Stimulated activated CD4-positive, alpha-beta T cell treated with anti-CD3 and anti-CD28 coated beads, Interleukin-1b, Interleukin-23, amount 100 ng/mL, for 48 hours (primary cell): ENCODE data around the gene WASF2.
"Not testable (repeated sequence)": the region's sequence is repeated elsewhere in the genome, so short reads cannot be mapped to it uniquely, and the experiment has no call there.

ENCODE experiments used
- DNase-seq: peaks from one replicate; pipeline ENCODE4 v3.0.0-alpha.2; 2020

Gene WASF2

DNA sequence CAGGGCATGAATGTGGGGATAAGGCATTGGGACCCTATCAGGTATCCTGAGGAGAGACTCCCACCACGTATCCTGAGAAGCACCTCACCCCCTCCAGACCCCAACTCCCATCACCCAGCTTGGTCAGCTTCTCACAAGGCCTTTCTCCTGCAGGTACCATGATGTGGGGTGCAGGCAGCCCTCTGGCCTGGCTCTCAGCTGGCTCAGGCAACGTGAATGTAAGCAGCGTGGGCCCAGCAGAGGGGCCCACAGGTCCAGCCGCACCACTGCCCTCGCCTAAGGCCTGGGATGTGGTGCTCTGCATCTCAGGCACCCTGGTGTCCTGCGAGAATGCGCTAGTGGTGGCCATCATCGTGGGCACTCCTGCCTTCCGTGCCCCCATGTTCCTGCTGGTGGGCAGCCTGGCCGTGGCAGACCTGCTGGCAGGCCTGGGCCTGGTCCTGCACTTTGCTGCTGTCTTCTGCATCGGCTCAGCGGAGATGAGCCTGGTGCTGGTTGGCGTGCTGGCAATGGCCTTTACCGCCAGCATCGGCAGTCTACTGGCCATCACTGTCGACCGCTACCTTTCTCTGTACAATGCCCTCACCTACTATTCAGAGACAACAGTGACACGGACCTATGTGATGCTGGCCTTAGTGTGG lies 96.2 kb downstream of the WASF2 start:
- DNase-seq: no peak

DNA sequence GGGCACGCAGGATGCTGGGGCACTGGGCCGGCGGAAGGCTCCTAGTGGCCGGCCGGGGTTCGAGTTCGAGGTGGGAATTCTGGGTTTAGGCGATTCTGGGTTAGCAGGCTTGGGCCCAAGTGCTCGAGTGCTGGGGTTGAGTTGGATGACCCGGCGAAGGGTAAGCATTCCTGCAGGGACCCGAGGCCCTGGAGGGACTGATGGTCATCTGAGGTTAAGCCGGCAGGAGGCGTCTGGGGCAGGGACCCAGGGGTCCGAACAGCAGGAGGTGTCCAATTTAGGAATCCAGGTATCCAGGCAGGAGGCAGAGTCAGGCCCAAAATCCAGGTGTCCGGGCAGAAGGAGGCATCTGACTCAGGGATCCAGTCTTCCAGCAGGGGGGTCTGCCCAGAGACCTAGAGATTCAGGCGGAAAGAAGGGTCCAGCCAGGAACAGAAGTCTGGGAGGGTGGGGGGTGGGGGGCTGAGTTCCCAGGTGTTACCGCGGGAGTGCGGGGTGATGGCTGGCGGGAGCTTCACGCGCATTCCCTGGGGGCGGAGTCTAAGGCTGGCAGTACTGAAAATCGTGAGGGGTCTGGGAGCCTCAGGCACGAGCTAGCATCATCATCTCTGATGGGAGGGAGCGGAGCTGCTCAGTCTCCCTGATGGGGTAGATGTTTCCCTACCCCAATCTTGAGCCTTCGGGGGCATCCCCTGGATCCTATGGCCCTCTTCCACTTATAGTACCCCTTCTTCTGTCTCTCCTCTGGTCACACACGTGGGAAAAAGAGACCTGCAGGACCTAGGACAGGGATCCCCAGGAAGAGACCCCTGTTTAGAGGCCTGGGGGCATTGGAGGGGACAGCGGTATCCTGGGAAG lies 97.0 kb downstream of the WASF2 start:
- no peak for DNase-seq

DNA sequence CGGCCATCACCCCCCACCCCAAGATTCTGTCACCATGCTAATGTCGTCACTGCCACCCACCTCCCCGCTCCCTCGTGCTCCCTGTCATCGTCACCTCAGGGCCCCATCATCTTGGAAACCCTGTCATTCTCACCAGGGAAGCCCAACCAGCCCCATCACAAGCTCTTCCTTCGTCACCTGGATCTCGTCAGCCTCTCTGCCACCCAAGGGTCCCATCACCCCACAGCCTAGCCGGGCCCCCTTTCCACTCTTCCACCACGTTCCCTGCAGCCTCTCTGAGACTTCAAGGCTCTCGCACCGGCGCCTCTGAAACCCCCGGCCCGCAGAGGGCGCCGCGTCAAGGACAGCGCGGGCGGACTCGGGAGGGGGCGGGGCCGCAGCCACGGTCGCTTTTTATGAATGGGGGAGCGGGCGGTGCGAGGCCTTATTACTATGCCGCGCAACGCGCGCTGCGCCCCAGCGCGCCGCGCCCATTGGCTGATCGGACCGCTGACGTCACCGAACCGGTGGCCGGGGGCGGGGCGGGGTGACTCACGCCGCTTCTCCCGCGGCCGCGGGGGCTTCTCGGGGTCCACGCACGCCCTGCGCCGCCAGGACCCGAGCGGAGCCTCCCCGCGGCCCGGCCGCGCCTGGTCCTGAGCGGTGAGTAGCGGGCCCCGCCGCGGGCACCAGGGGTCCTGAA lies 97.7 kb downstream of the WASF2 start, which contains the start of gene GPR3:
Gene GPR3 (plus strand): TSS at position 527 of the 682 bp plus-strand sequence. CDS start 1,177 bp downstream, outside the sequence.
- peak; percentile 94 for DNase-seq

DNA sequence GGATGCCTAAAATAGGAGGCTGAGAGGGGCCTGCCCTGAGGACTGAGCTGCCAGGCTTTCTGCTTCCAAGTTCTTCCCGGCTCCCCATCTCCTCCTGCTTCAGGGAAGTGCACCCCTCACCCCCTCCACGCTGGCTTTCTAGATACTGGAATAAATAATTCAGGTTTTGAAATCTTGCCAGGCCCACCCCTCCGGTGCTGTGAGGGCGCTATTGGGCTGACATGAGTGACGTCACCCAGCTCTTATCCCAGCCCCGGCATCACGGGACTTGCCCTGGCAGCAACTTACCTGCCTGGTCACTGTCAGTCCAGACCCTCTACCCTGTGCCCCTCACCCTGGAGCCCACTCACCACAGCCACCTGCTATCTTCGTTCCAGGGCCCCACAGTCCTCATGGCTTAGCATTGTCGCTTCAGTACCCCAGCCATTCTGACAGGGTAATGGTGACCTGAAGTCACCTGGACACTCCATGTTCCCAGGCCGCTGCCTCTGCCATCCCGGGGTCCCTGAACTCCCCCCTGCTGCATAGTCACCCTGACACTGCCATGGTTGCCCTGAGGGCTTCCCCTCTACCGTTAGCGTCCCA lies 98.4 kb downstream of the WASF2 start:
- peak; percentile 32 for DNase-seq

DNA sequence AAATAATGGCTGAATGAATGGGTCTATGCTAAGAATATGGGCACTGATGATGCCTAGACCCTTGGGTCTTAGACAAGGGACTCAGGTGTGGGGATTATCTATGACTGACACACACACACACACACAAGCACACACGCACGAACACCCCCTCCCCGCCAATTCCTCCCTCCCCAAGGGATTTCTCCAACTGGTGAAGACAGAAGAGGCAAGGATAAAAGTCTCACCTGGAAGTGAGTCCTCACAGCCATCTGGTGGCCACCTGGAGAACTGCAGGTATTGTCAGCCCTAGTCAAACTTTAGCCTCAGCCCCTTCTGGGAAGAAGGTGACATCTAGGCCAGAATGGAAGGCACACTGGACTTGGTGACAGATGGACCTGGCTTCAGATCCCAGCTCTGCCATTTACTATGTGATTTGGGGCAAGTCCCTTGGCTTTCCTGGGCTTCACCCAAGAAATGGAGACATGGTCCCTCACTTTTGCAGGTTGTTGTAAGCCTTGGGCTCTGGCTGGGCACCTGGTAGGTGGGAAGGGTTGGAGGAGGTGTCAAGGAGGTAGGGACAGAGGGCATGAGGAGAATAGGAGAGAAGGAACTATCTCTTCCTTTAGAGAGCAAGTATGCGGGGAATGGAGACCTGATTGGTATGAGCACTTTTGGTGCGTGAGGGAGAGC lies 101.5 kb downstream of the WASF2 start:
- DNase-seq: peak; percentile 68

DNA sequence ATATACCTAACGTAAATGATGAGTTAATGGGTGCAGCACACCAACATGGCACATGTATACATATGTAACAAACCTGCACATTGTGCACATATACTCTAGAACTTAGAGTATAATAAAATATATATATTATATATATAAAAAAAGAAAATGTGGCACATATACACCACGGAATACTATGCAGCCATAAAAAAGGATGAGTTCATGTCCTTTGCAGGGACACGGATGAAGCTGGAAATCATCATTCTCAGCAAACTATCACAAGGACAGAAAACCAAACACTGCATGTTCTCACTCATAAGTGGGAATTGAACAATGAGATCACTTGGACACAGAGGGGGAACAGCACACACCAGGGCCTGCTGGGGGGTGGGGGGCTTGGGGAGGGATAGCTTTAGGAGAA lies 105.2 kb downstream of the WASF2 start:
- not testable (repeated sequence) for DNase-seq

DNA sequence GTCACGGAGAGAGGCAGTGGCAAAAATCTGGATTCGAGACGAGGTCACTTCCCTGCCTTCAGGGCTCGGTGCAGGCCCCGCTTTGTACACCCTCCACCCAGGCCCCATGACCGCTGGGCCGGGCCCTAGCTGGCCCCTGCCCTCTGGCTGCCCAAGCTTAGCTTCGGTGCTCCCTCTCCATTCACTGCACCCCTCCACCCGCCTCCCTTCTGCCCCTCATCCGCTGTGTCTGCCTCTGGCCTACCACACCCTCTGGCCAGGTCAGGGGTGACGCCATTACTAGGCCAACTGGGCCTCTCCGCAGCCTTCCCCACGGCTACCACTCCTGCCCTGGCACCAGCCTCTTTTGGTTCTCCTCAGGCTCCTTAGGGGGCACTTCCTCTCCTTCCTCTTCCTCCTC lies 106.3 kb downstream of the WASF2 start:
- no peak for DNase-seq

DNA sequence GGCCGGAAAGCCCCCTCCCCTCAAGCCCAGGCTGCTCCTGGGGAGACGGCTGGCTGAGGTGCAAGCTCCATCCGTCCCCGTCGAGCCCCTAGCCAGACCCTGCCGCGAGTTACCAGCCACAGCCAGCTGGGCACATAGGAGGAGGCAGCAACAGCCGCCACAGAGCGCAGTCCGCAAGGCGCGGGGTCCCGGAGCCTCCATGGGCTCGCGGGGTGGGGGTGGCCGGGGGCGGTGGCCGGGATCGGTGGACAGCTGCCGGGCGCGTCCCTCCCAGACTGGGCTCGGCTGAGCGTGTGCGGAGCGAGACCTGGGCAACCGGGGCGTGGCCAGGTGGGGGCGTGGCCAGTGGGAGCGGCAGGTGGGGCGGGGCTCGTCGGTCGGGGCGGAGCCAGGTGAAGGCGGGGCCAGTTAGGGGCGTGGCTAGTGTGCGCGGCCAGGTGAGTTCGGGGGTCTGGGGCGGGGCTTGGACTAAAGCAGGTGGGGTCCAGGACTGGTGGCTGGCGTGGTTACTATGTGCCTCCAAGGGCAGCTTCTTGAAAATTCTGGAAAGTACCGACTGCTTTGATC lies 106.8 kb downstream of the WASF2 start, which contains the start of gene CD164L2:
Gene CD164L2 (minus strand): TSS at position 295 of the 567 bp plus-strand sequence. CDS start 94 bp downstream, at position 201.
- DNase-seq: peak; percentile 42

DNA sequence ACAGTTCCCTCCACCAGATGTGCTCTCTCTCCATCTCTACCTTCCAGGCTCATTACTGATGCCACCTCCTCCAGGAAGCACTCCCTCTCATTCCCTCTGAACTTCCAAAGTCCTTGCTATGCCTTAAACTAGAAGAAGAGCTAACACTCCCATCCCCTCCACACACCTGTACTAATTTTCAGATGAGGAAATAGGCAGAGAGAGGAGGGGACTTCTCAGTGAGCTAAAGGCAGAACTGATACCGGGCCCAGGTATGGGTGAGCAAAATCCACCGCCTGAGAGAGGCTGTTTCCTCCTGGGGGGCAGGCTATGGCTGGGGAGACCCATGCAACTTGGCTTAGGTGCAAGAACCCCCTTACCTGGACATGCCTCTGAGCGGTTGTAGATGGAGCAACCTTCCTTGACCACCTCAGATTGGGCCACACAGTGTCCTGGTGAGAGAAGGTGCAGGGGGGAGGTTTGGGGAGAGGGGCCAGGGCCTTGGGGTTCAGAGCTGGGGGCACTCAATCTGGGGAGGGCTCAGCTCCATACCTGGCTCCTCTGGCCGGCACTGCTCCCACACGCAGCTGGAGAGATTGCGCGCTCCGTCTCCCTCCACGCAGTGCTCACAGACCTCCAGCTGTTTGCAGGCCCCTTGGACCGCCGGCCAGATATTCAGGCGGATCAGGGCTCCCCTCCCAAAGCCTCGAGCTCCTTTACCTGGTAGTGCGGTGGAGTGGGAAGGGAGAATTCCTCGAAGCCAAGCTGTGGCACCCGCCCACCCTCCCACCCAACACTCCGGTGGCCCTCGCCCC lies 107.8 kb downstream of the WASF2 start:
- no peak for DNase-seq

DNA sequence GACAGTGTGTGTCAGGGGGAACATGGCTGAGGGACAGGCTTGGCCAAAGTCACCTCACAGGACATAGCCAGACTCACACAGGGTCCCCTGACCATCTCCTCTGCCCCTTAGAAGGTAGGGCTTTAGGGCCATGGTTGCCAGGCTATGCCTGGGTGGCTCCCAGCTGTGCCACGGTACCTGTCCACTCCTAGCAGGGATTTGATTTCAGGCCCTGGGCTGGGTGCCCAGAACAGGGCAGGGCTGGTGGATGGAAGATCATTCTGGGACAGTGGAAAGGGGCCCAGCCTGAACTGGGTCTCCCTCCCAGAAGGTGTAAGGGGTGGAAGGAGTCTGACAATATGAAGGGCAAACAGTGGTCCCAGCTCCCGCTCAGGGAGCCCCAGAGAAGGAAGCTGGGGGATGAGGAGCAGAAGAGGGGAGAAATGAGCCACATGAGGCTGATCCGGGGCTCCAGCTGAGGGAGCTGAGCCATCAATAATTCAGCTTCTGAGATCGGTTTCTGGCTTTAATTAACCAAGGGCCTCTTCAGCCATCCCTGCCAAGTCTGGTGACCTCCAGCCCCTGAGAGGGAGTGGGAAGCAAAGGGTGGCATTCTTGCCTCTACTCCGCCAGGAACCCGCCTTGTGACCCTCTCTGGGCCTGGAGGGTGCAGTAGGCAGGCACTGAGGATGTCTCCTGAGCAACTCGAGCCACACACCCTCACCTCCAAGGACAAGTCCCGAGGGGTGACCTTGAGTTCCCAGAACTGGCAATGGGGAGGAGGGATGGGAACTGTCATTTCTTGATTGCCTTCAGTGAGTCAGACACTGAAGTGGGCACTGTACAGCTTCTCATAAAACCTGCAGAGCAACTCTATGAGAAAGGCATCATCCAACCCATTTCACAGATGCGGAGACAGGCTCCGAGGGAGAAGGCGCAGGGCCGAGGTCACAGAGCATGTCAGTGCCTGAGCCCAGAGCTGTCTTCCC lies 108.9 kb downstream of the WASF2 start:
- DNase-seq: no peak

DNA sequence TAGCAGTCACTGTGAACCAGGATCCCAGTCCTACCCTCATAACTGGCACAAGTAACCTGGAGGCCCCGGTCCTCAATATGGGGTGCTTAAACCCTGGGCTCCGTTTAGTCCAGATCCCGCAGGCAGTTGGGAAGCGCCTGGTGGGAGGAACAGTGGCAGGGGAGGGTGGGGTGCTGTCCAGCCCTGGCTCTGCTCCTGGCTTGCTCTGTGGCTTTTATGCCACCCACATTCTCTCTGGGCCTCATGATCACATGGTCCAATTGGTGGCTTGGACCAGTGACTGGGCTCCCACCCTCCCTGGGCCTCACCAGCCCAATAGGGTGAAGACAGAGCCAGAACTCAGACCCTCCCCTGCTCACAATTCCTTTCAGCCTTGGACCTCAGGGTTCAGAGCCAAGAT lies 109.7 kb downstream of the WASF2 start:
- DNase-seq: no peak

DNA sequence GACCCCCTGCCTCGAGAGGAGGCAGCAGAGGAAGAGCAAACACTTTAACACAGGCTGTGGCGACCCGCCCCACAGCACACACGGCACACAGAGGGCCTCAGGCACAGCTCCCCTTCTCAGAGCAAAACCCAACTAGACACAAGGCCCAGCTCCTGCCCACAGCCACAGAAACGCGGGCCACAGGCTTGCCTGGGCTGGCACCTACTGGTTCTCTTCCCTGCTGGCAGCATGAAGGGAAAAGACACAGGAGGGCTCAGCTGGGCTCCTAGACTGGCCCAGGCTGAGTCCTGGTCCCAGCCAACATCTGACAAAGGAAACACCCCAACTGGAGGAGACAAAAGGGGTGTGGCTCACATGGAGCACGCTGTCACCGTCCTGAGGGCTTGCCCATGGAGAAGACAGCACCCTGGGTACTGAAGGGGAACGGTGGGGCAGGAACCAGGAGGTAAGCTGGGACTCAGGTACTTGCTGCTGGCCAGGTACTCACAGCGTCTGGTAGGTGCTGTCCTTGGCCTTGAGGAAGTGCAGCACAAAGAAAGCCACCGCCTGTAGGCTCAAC lies 110.3 kb downstream of the WASF2 start:
- no peak for DNase-seq

DNA sequence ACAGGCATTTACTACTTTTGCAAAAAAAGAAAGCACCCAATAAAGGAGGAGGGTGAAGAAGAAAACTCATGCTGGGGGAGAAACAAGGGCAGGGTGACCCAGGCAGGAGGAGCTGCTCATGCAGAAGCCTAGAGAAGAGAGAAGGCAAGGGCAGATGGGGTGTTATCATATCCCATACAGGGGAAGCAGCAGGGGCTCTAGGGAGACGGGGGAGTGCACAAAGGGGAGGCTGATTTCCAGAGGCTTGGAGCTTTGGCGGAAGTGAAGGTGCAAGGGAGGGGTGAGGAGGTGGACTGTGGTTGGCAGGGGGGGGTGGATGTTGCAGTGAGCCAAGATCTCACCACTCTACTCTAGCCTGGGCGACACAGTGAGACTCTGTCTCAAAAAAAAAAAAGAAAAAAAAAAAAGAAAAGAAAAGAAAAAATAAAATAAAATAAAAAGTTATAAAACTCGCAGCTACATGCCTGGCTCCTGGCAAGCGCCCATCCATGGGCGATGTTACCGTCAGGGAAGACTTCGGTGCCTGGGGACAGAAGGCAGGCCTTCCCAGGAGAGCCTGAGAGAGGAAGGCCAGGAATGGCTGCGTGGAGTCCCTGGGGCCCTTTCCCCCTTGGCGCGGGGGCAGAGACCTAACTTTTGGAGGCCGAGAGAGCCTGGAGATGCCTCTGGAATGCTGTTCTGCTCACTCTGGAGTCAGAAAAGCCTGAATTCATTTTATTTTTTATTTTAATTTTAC lies 112.0 kb downstream of the WASF2 start:
- no peak for DNase-seq

DNA sequence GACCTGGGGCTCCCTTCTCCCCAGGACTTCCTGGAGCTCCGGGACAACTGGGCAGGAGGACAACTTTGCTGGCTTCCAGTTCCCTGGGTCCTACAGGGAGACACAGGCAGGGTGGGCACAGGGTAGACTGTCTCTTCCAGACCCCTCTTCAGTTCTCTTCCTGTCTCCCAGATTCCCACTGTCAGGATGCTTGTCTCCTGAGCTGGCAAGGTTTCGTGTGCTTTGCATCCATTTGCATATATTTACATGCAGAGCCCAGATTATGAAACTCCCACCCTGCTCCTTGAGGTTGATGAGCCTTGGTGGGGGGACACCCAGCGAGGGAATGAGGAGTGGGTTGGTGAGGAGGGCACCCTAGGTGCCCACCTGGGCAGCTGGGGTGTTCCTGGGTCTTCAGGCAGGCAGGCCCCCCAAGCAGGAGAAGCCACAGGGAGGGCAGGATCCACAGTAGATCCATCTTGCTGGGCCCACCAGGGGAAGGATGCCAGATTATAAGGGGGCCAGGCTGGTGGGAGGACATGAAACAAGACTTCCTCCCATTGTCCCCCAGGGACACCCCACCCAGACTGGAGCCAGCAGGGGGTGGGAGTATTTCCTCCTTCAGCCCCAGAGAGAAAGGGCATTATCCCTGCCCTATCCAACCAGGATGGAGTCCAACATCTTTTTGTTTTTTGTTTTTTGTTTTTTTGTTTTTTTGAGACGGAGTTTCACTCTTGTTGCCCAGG lies 115.4 kb downstream of the WASF2 start, which contains the start of gene FCN3:
Gene FCN3 (minus strand): TSS at position 463 of the 725 bp plus-strand sequence. CDS start 6 bp downstream, at position 457.
- no peak for DNase-seq

DNA sequence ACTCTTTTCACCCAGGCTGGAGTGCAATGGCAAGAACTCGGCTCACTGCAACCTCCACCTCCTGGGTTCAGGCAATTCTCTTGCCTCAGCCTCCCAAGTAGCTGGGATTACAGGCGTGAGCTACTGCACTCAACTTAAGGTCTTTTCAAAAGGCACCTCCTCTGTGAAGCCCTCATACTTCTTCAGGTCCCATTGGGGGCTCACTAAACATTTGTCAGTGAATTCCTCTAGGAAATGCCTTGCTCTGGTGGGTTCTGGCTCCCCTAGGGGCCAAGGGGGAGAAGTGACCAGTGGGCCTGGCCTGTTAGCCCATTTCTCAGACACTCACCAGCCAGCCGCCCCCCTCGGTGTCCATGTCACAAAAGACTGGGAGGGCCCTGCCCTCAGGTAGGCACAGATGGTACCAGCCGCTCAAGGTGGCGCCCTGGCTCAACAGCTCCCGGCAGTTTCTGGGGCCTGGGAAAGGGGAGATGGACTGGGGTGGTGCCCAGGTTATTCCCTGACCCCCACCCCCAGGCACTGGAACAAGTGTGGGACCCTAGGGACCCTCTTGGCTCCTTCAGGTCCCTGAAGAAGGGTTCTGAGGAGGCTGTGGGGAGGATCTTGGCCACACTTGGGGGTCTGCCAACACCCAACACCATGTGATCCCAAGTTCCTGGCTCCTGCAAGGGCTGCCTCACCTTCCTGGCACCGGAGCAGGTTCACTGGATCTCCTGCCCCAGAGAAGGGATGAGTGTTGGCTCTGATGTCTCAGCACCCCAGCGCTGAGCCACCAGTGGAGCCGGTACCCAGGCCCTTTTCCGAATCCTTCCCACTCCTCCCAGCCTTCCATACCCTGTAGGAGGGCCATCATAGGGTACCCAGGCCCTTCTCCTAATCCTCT lies 116.9 kb downstream of the WASF2 start:
- no peak for DNase-seq

DNA sequence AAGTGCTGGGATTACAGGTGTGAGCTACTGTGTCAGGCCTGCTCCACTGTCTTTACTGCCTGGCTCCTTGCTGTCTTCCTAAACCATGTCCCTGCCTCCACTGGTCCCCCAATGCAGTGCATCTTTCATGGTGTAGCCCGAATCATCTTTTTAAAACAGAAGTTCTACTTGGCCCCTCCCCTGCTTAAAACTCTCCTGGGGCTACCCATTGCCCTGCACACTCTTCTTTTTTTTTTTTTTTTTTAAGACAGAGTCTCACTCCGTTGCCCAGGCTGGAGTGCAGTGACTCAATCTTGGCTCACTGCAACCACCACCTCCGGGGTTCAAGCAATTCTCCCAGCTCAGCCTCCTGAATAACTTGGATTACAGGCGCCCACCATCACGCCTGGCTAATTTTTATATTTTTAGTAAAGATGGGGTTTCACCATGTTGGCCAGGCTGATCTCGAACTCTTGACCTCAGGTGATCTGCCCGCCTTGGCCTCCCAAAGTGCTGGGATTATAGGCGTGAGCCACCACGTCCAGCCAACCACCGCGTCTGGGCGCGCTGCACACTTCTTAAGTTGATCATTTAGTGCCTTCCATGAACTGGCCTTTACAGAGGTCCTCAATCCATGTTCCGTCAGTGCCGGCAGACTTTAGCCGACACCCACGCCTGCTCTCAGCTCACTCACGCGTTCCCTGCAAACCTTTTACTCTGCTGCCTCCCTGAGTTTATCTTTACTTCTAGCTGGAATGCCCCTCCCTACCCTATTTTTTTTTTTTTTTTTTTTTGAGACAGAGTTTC lies 117.8 kb downstream of the WASF2 start:
- no peak for DNase-seq
